HEK293 (cell line): ENCODE results near the gene N4BP2L2.

ENCODE experiments used
- CTCF ChIP-seq: fragments of 450-650 bp; formaldehyde crosslinking; IDR thresholded peaks from 2 replicates; pipeline ENCODE4 v1.5.1; 2016; ENCODE audit warnings: missing biosample characterization, missing genetic modification characterization
- REST ChIP-seq: fragments of 450-650 bp; formaldehyde crosslinking; IDR thresholded peaks from 2 replicates; pipeline ENCODE4 v1.5.1; 2016; ENCODE audit warnings: missing biosample characterization, missing genetic modification characterization
- ZNF148 ChIP-seq: fragments of 450-650 bp; formaldehyde crosslinking; IDR thresholded peaks from 2 replicates; pipeline ENCODE4 v1.5.0; 2017; ENCODE audit warnings: missing biosample characterization, missing genetic modification characterization, borderline replicate concordance
- ZNF324 ChIP-seq: fragments of 450-650 bp; formaldehyde crosslinking; IDR thresholded peaks from 2 replicates; pipeline ENCODE4 v1.5.1; 2016; ENCODE audit warnings: missing biosample characterization, missing genetic modification characterization
- ZNF548 ChIP-seq: fragments of 450-650 bp; formaldehyde crosslinking; IDR thresholded peaks from 2 replicates; pipeline ENCODE4 v1.5.1; 2016; ENCODE audit warnings: missing biosample characterization, missing genetic modification characterization
- ZNF792 ChIP-seq: fragments of 450-650 bp; formaldehyde crosslinking; IDR thresholded peaks from 2 replicates; pipeline ENCODE4 v1.5.1; 2016; ENCODE audit warnings: missing biosample characterization, missing genetic modification characterization
- TF ChIP-seq, protein P1 (sequence below): fragments of 450-650 bp; formaldehyde crosslinking; IDR thresholded peaks from 2 replicates; pipeline ENCODE4 v1.5.1; 2017; ENCODE audit warnings: missing biosample characterization, missing genetic modification characterization

GRCh38 chr13:32496599-32497160, 41.9 kb downstream of the N4BP2L2 start:
- TF ChIP-seq CTCF (no peak), ZNF324 (no peak), ZNF548 (tag by site-specific recombination) (no peak), ZNF792 (tag by site-specific recombination) (no peak), REST (no peak), ZNF148 (tag by site-specific recombination) (no peak)
- TF ChIP-seq, protein P1, sequence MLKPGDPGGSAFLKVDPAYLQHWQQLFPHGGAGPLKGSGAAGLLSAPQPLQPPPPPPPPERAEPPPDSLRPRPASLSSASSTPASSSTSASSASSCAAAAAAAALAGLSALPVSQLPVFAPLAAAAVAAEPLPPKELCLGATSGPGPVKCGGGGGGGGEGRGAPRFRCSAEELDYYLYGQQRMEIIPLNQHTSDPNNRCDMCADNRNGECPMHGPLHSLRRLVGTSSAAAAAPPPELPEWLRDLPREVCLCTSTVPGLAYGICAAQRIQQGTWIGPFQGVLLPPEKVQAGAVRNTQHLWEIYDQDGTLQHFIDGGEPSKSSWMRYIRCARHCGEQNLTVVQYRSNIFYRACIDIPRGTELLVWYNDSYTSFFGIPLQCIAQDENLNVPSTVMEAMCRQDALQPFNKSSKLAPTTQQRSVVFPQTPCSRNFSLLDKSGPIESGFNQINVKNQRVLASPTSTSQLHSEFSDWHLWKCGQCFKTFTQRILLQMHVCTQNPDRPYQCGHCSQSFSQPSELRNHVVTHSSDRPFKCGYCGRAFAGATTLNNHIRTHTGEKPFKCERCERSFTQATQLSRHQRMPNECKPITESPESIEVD: no peak
